Cardiac fibroblast (primary cell): Measurements from ENCODE around the gene CD151.
A peak's percentile ranks its signal among the peaks of the same experiment; 100 is the strongest.

Experiments
- DNase-seq, 2 donors: peaks; one replicate each; pipeline versions ENCODE4 v3.0.0 to v3.0.0-alpha.2; 2010; ENCODE audit warnings: low read depth in 2 of 2
- H3K4me3 ChIP-seq, 2 donors: replicated peaks in 1 of 2; 1 replicate in 1 of 2; 2 replicates in 1 of 2; pipeline ENCODE4 v1.5.1; 2011; ENCODE audit warnings: low read depth in 2 of 2, low read length in 2 of 2, mild to moderate bottlenecking in 2 of 2, moderate library complexity in 1 of 2
- CTCF ChIP-seq: IDR thresholded peaks from one replicate; pipeline ENCODE4 v1.5.1; 2011; ENCODE audit warnings: low read depth, mild to moderate bottlenecking, low read length, inconsistent platforms

CD151 gene

DNA sequence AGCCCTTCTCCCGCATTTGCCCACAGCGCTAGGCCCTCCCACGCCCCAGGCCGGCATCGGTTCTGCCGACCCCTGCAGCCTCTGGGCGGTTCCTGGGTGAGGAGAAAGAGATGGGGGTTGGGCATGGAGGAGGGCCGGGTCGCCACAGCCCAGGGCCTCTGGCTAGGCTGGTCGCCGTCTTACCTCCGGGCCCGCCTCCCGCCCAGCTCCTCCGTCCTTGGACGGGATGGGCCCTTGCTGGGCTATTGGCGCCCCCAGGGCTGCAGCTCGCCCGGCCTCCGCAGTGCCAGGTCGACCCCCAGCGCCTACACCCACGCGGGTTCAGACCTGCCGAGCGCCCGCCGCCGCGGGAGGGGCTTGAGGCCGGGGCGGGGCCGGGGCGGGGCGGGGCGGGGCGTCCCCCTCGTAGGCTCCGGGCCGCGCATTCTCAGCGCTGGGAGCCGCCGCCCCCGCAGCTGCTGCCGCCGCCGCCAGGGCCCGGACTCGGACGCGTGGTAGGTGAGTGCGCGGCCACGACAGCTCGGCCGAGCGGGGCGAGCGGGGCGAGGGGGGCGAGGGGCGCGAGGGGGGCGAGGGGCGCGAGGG, at the start of gene CD151:
Gene CD151, plus strand, starts transcription at position 424 of the 585 bp plus-strand sequence. CDS start 3,118 bp downstream, outside the sequence.
- peak within 1 kb of the TSS; percentile 76 to 78 for H3K4me3 ChIP-seq
- peak; percentile 46 to 66 for DNase-seq
- no peak for TF ChIP-seq CTCF

DNA sequence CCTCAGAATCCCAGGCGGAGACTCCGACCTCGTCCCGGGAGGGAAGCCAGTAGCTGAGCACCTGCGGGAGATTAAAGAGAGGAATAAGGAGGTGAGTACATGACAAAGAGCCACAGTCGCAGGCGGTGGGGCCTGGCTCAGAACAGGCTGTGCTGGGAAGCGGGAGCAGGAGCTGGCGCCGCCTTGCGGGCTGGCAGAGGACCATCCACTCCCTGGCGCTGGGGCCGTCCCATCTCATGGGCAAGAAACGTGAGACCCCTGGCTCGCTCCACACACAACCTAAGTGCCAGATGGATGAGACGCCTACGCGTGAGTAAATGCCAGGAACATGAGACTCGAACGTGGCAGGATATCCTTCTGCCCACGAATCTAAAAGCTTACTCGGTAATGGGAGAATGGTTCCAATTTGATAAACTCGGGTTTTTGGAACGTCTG, 49.2 kb upstream of the CD151 start:
- TF ChIP-seq CTCF, result peak; percentile 88
- no peak overlapping the region for H3K4me3 ChIP-seq
- peak; percentile 75 to 93 for DNase-seq

- no peak for TF ChIP-seq CTCF
- H3K4me3 ChIP-seq, result no peak overlapping the region
- no peak for DNase-seq
These were observed 46.3 kb upstream of the CD151 start for GRCh38 chr11:786235-787083.

DNA sequence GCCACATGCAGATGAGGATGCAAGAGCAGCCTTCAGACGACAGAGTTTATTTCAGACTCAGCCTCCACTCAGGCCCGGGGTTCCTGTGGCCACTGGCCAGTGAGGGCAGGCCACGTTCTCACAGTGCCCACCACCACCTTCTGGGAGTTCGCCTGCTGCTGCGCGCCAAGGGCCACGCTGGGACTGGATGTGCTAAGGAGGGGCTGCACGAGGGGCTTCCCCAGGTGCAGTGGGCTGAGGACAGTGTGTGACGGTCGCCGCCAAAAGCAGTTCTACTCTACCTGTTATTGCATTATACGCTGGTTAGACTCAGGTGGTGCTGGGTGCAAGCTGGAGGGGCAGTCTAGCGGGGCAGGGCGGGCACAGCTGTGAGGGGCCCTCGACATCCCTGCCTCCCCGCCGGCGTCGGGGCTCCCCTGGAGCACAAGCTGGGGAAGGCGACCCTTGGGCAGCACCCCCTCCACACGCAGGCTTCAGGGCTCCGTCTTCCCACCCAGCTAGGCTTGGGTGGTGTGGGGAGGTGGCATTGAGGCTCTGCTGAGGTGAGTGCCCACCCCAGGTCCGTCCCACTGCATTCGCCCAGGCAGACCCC, 45.6 kb upstream of the CD151 start:
- TF ChIP-seq CTCF, result no peak
- no peak overlapping the region for H3K4me3 ChIP-seq
- DNase-seq, result no peak

DNA sequence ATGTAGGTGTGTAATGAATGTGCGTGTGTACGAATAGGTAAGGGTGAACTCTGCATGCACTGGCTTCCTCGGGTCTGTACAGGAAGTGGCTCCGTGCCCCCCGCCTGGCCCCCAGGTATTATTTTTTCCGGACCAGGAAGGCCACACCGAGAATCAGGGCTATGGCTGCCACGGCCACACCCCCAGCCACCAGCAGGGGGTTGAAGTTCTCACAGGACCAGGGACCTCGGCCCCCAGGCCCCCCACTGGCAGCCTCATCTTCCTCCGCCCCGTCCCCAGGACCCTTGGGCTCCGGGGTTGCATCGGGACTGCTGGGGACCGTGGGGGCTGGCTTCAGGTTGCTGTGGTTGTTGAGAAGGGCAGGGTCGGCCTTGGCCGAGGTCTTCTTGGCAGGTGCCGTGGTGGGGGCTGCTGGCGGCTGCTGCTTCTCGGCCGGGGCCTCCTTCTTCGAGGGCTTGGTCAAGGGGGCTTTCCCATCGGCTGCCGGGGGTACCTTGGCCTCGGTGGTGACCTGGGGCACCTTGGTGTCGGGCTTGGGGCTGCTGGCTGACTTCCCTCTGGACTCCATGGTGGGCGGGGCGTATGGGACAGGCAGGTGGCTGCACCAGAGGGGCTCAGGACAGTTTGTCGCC, 44.6 kb upstream of the CD151 start:
- no peak for DNase-seq
- TF ChIP-seq CTCF, result no peak
- H3K4me3 ChIP-seq, result no peak overlapping the region
